Activated effector memory CD4-positive, alpha-beta T cell treated with Interleukin-2 at 50 U/mL for 16 hours (primary cell): Measurements from ENCODE around the gene PRKACG.
"Not testable (repeated sequence)": the region's sequence is repeated elsewhere in the genome, so short reads cannot be mapped to it uniquely, and the experiment has no call there.

Experiments used
- DNase-seq: peaks from one replicate; pipeline ENCODE4 v3.0.0-alpha.2; 2020

PRKACG gene

GRCh38 chr9:69014013-69014412, at the start of gene PRKACG:
Gene PRKACG (minus strand): TSS chr9:69014113. CDS start chr9:69014092, 21 bp downstream.
- no peak for DNase-seq

DNA sequence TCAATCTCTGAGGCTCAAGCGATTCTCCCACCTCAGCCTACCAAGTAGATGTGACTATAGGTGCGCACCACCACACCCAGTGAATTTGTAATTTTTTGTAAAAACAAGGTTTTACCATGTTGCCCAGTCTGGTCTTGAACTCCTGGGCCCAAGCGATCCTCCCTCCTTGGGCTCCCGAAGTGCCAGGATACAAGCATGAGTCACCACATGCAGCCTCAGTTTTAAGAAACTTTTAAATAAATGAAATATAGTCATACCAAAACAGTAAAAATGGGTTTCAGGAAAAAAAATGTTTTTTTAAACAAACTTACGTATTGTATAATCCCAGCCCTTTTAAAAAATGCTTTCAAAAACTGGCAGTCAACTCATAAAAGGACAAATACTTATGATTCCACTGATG, 48.3 kb upstream of the PRKACG start:
- DNase-seq = no peak

DNA sequence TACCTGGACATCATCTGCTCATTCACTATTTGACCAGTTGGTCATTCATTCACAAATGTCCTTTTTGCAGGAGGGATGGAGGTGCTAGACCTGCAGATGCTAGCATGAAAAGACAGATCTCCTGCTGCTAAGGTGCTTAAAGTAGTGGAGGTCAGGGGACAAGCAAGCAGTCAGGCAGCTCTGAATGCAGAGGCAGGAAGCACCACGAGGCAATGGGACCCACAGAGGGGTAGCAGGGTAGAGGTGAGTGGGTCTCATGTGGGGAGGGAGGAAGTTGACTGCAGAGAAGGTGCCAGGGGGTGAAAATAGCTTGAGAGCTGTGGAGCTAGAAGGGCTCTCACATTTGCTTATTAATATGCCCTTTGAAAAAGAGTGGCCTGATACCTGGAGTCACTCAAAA, 46.9 kb upstream of the PRKACG start:
- no peak for DNase-seq

DNA sequence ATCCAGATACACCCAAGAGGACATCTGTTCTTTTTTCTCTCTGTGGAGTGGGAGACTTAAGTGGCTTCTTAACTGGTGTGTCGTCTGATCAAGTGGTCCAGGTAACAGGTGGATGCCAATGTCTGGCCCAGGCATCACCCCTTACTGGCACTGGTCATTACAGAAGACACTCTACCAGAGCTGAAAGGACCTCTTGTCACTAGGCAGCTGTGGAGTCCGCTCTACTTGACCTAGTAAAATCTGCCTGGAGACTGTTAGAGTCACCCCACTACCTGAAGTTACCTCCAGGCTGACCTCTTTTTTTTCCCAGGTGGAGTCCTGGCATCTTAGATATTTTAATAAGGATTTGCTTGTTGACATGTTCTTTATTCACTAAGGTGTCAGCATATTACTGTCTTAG, 44.2 kb upstream of the PRKACG start:
- no peak for DNase-seq

GRCh38 chr9:69056191-69056815, 42.4 kb upstream of the PRKACG start:
- no peak for DNase-seq

- DNase-seq = no peak
These were observed 41.1 kb upstream of the PRKACG start for GRCh38 chr9:69054989-69055388.

DNA sequence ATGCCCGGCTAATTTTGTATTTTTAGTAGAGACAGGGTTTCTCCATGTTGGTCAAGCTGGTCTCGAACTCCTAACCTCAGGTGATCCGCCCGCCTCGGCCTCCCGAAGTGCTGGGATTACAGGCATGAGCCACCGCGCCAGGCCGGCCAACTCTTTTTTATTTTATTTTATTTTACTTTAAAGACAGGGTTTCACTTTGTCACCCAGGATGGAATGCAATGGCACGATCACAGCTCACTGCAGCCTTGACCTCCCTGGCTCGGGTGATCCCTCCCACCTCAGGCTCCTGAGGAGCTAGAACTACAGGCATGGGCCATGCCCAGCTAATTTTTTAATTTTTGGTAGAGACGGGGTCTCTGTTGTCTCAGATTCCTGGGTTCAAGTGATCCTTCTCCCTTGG, 37.0 kb upstream of the PRKACG start:
- DNase-seq = not testable (repeated sequence)

- DNase-seq = no peak
These were observed 35.2 kb upstream of the PRKACG start for GRCh38 chr9:69049094-69049493.

GRCh38 chr9:69047371-69047770, 33.5 kb upstream of the PRKACG start:
- no peak for DNase-seq

- DNase-seq = no peak
These were observed 32.8 kb upstream of the PRKACG start for GRCh38 chr9:69046723-69047122.

DNA sequence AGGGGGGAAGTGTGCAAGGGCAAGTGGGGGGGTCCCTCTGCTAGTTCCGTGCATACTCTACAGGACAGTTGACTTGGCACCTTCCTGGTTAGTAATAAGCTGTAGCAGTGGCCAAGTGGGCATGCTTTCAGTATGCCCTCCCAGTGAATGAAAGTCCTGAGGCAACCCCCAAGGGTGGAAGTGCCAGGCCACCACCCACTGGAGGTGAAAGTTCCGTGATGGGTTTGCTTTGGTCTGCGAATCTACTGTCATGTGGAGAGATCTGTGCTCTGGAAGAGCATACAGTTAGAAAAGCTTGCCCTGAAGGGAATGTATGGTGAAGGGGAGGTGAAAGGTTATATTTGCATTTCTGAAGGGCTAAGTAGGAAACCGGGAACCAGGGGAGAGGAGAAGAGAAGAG, 31.9 kb upstream of the PRKACG start:
- DNase-seq = no peak

- DNase-seq = no peak
These were observed 30.6 kb upstream of the PRKACG start for GRCh38 chr9:69044240-69045219.

DNA sequence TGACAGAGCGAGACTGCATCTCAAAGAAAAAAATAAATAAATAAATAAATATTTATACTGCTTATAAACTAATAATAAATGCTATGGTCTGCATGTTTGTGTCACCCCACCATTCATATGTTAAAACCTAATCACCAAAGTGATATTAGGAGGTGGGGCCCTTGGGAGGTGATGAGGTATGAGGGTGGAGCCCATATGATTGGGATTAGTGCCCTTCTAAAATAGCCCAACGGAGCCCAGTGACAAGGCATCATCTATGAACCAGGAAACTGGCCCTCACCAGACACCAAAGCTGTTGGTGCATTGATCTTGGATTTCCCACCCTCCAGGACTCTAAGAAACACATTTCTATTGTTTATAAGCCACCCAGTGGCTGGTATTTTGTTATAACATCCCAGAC, 26.7 kb upstream of the PRKACG start:
- DNase-seq = no peak

DNA sequence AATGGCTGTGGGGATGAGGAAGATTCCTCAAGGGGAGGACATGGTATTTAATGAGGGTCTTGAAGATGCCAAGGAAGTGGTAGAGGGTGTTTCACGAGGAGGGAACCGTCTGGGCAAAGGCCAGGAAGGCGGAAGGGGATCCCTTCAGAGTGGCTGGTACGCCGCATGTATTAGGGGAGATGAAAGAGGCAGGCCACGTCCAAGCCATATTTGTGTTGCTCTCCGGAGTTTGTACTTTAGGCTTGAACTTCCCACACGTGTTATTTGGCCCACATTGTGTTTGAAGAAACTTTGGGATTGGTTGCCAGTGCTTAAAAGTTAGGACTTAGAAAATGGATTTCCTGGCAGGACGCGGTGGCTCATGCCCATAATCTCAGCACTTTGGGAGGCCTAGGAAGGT, 22.9 kb upstream of the PRKACG start:
- no peak for DNase-seq

- no peak for DNase-seq
These were observed 22.4 kb upstream of the PRKACG start for GRCh38 chr9:69036309-69036708.

DNA sequence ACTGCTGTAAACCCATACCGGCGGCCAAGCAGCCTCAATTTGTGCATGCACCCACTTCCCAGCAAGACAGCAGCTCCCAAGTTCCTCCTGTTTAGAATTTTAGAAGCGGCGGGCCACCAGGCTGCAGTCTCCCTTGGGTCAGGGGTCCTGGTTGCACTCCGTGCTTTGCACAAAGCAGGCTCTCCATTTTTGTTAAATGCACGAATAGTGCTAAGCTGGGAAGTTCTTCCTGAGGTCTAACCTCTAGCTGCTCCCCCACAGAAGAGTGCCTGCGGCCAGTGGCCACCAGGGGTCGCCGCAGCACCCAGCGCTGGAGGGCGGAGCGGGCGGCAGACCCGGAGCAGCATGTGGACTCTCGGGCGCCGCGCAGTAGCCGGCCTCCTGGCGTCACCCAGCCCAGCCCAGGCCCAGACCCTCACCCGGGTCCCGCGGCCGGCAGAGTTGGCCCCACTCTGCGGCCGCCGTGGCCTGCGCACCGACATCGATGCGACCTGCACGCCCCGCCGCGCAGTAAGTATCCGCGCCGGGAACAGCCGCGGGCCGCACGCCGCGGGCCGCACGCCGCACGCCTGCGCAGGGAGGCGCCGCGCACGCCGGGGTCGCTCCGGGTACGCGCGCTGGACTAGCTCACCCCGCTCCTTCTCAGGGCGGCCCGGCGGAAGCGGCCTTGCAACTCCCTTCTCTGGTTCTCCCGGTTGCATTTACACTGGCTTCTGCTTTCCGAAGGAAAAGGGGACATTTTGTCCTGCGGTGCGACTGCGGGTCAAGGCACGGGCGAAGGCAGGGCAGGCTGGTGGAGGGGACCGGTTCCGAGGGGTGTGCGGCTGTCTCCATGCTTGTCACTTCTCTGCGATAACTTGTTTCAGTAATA, 21.8 kb upstream of the PRKACG start, which contains the start of gene FXN:
Gene FXN (plus strand): TSS at position 315 of the 871 bp plus-strand sequence. CDS start 31 bp downstream, at position 346.
- DNase-seq = peak; percentile 74

DNA sequence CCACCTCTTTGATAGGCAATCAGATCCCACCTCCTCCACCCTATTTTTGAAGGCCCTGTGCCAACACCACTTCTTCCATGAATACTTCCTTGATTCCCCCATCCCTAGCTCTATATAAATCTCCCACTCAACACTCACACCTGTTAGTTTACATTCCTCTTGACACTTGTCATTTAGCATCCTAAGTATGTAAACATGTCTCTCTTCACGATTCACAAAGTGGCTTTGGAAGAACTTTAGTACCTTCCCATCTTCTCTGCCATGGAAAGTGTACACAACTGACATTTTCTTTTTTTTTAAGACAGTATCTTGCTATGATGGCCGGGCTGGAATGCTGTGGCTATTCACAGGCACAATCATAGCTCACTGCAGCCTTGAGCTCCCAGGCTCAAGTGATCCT, 20.2 kb upstream of the PRKACG start:
- no peak for DNase-seq

GRCh38 chr9:69030851-69031645, 17.1 kb upstream of the PRKACG start:
- DNase-seq = no peak

DNA sequence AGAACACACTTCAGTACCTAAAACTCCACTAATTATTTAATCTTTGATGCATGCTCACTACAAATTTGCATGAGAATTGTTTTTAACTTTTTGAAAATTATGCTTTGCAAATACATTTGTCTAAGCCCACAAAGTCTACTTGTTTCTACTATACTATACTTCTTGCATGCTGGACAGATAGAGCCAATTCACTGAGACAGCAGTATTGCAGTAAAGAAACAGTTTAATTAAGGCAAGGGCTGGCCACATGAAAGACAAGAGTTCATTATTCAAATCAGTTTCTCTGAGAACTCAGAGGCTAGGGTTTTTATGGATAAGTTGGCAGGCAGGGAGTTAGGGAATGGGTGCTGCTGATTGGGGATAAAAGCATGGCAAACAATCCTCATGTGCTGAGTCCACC, 15.6 kb upstream of the PRKACG start:
- no peak for DNase-seq

DNA sequence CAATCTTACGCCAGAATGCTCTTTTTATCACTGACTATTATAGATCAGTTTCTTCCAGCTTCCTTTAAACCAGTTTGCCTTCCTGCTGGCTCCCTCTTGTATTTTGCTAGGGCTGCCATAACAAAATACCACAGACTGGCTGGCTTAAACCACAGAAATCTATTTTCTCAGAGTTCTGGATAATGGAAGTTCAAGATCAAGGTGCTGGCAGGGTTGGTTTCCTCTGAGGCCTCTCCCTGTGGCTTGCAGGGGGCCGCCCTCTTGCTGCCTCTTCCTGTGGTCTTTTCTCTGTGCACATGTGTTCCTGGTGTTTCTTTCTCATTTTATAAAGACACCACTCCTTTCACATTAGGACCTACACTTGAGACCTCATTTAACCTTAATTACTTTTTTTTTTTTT, 14.8 kb upstream of the PRKACG start:
- peak; percentile 36 for DNase-seq

DNA sequence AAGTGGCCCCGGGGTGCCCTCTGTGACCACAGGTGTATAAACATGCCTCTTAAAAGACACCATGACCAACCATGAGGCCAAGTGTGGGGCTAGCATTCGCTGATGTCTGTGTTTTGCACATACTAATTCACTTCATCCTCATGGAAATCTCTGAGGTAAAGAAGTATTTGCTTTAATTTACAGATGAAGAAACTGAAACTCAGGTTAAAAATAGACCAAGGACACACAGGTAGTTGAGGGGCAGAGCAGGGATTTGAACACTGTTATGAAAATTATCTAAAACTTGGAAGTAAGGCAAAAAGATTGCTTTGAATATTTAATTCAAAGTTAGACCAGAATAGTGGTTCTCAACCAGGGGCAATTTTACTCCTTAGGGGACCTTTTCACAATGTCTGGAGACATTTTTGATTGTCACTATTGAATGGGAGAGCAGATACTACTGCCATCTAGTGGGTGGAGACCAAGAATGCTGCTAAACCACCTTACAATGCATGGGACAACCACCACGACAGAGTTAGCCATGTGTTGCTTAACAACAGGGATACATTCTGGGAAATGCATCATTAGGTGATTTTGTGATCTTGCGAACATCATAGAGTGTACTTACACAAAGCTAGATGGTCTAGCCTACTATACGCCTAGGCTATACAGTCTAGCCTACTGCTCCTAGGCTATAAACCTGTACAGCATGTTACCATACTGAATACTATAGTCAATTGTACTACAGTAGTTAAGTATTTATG, 13.6 kb upstream of the PRKACG start:
- DNase-seq = no peak

DNA sequence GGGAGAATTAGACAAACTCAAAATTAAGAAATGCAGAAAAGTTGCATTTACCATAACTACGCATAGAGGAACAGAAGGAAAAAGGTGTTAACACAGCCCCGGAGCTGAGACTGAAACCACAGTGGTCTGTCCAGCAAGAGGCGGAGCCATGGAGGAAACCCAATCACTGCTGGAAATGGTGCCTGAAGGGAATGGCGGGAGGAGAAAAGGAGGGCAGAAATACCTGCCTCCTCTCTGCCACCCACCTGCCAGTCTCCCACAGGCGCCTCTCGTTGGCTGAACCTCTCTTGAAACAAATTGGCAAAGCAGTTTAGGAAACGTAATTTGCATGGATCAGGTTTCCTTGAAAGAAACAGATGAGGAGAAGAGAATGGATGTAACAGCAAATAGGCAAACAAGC, 9.7 kb upstream of the PRKACG start:
- DNase-seq = no peak
